NCI-H1930 (cell line): ENCODE results near the gene GMPR.

Experiments used
- DNase-seq, 2 experiments: peaks; one replicate each; lab custom pipeline; 2025; lab: John Stamatoyannopoulos, UW

GMPR gene

GRCh38 chr6:16327777-16328325 is 89.5 kb downstream of the GMPR start:
- DNase-seq = no peak

GRCh38 chr6:16329233-16329632 is 90.8 kb downstream of the GMPR start:
- DNase-seq = no peak

- peak in 1 of 2 experiments; percentile 25 for DNase-seq
Observed at GRCh38 chr6:16331384-16332174, 93.2 kb downstream of the GMPR start.

GRCh38 chr6:16332175-16332542 is 93.8 kb downstream of the GMPR start:
- DNase-seq = peak; percentile 50 to 63

GRCh38 chr6:16333580-16333979 is 95.2 kb downstream of the GMPR start:
- DNase-seq = no peak

- DNase-seq = no peak
Observed at GRCh38 chr6:16334671-16335070, 96.3 kb downstream of the GMPR start.

- DNase-seq = no peak
Observed at GRCh38 chr6:16335176-16335575, 96.8 kb downstream of the GMPR start.

- DNase-seq = no peak
Observed at GRCh38 chr6:16336056-16336818, 97.8 kb downstream of the GMPR start.

GRCh38 chr6:16336911-16337294 is 98.5 kb downstream of the GMPR start:
- no peak for DNase-seq

GRCh38 chr6:16337295-16337975 is 99.0 kb downstream of the GMPR start:
- DNase-seq = no peak

- DNase-seq = peak in 1 of 2 experiments; percentile 17
Observed at GRCh38 chr6:16338577-16339264, 100.3 kb downstream of the GMPR start.

GRCh38 chr6:16339265-16339587 is 100.8 kb downstream of the GMPR start:
- no peak for DNase-seq

- DNase-seq = no peak
Observed at GRCh38 chr6:16343593-16343992, 105.2 kb downstream of the GMPR start.

- DNase-seq = no peak
Observed at GRCh38 chr6:16344756-16345155, 106.4 kb downstream of the GMPR start.
